ENCODE data around the gene CYP21A2. TPM values are rescaled to one million over a fixed set of nuclear protein-coding genes. Genes with fewer than 3 reads are reported as not detected.

CYP21A2 gene
- total and polyA plus RNA-seq, 9 donors: 0.04 to 1.9 (median 0.57) TPM

DNA sequence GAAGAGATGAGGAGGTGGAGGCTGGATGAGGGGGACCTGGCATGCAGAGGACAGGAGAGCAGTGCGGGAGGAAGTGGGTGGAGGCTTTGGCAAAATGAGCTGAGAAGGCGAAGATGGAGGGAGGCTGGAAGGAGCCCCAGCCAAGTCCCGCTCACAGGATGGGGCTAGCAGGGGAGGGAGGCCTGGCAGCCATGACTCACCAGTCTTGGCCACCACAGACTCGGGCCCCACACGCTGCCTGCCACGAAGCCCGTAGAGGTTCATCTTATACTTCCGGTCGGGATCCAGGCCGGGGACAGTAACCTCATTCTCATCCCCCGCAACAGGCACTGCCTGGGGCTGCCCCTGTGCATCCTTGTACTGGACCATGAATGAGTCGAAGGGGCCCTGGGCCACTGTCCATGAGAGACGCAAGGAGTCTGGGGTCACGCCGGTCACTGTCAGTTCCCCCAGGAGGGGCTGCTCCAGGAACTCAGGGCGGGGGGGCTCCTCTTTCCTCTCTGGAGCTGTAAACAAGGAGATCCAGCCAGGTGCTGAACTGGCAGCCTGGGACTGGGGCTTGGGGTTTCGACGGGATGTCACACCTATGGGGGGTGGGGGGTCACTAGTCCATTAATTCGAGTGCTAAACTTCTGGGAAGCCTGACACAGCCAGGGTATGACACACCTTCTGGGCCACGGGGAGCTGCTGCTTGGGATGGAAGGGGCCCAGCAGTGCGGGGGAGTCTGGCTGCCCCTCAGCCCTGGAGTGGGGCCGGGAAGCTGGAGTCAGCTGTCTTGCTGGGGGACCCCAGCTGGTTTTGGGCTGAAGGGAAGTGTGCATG lies 43.2 kb downstream of the CYP21A2 start:
- H3K27me3 ChIP-seq (ENCODE audit: control insufficient read depth, insufficient read depth, low read length): peaks cover under 1% of the 10 kb centered on the region
- H3K4me3 ChIP-seq (ENCODE audit: low read length): no peak overlapping the region
- DNase-seq: peak; percentile 90
- H3K9me3 ChIP-seq (replicated peaks; ENCODE audit: control insufficient read depth, low read depth, low read length): no peaks in the 10 kb centered on the region
- H3K36me3 ChIP-seq (ENCODE audit: control insufficient read depth, insufficient read depth, low read length): peaks cover 66% of the 10 kb centered on the region
- WGBS (ENCODE audit: insufficient coverage): 34% methylated on average over 20 of the region's 22 CpGs
- H3K4me1 ChIP-seq (ENCODE audit: control insufficient read depth, insufficient read depth, low read length): peaks cover 43% of the 10 kb centered on the region
- H3K27ac ChIP-seq (ENCODE audit: low read length): peak overlapping the region; percentile 87

DNA sequence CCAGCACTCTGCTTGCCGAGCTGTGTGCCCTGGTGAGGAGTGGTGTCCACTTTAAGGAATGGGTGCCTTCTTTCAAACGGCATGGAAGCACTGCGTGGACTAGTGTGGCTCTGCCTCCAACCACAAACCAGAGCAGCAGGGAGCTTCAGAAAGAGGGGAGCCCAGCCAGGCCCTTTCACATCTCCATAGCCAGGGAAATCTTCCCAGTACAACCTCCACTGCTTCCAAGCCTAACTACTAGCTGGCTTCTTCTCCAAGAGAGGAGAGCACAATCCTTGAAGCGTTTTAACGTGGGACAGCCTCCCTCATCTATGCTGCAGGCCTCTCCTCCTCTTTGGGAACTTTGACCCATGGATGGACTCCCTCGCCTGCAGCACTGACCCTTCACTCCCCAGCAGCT lies 44.3 kb downstream of the CYP21A2 start:
- peak; percentile 90 for DNase-seq
- Histone ChIP-seq H3K4me3 (ENCODE audit: low read length) (no peak overlapping the region), H3K36me3 (ENCODE audit: control insufficient read depth, insufficient read depth, low read length) (peaks cover 69% of the 10 kb centered on the region), H3K27ac (ENCODE audit: low read length) (peak overlapping the region; percentile 87), H3K9me3 (replicated peaks; ENCODE audit: control insufficient read depth, low read depth, low read length) (no peaks in the 10 kb centered on the region), H3K4me1 (ENCODE audit: control insufficient read depth, insufficient read depth, low read length) (peaks cover 37% of the 10 kb centered on the region), H3K27me3 (ENCODE audit: control insufficient read depth, insufficient read depth, low read length) (peaks cover 9% of the 10 kb centered on the region)
- WGBS (ENCODE audit: insufficient coverage): 21% methylated on average over 5 of the region's 6 CpGs

GRCh38 chr6:32082935-32083334 lies 44.7 kb downstream of the CYP21A2 start:
- Histone ChIP-seq H3K9me3 (replicated peaks; ENCODE audit: control insufficient read depth, low read depth, low read length) (no peaks in the 10 kb centered on the region), H3K4me3 (ENCODE audit: low read length) (no peak overlapping the region), H3K27me3 (ENCODE audit: control insufficient read depth, insufficient read depth, low read length) (peaks cover 9% of the 10 kb centered on the region), H3K27ac (ENCODE audit: low read length) (peak overlapping the region; percentile 87), H3K36me3 (ENCODE audit: control insufficient read depth, insufficient read depth, low read length) (peaks cover 69% of the 10 kb centered on the region), H3K4me1 (ENCODE audit: control insufficient read depth, insufficient read depth, low read length) (peaks cover 40% of the 10 kb centered on the region)
- 50% methylated on average over 6 of the region's 9 CpGs for WGBS (ENCODE audit: insufficient coverage)
- peak; percentile 66 for DNase-seq

DNA sequence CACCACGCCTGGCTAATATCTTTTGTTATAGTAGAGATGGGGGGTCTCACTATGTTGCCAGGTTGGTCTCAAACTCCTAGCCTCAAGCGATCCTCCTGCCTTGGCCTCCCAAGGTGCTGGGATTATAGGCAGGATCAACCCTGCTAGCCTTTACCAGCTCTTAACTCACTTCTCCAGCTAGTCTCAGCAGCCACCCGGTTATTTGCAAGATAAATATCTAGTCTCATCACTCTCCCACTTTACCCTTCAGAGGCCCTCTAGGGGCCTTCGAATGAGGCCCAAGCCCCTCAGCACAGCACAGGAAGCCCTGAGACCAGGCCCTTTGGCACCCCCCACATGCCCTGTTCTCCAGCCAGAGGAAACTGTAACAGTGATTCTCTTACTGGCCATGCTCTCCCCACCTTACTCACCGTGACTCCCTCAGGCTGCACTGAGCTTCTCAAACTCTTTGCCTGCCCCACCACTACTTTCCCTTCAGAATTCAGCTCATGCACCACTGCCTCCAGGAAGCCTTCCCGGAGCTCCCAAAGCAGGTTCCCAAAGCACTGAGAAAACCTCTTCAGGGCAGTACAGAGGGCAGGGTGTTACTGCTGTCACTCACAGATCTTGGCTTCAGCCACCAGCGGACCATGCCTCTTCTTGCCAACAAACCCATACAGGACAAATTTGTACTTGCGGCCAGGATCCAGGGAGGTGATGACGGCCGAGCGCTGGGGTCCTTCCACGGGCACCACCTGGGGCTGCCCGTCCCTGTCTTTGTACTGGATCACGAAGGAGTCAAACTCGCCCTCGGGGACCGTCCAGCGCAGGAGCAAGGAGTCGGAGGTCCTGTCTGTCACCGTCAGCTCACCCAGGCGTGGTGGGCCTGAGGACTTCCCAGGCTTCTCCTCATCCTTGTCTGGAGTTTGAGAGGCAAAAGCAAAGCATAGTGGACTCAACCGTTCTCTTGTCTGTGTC lies 45.9 kb downstream of the CYP21A2 start:
- peaks cover 9% of the 10 kb centered on the region for H3K27me3 ChIP-seq (ENCODE audit: control insufficient read depth, insufficient read depth, low read length)
- no peak overlapping the region for H3K4me3 ChIP-seq (ENCODE audit: low read length)
- 89% methylated on average over 21 of the region's 22 CpGs for whole genome bisulfite sequencing (ENCODE audit: insufficient coverage)
- peaks cover 44% of the 10 kb centered on the region for H3K4me1 ChIP-seq (ENCODE audit: control insufficient read depth, insufficient read depth, low read length)
- no peaks in the 10 kb centered on the region for H3K9me3 ChIP-seq (replicated peaks; ENCODE audit: control insufficient read depth, low read depth, low read length)
- H3K36me3 ChIP-seq (ENCODE audit: control insufficient read depth, insufficient read depth, low read length): peaks cover 67% of the 10 kb centered on the region
- peak overlapping the region; percentile 20 for H3K27ac ChIP-seq (ENCODE audit: low read length)
- DNase-seq: no peak

DNA sequence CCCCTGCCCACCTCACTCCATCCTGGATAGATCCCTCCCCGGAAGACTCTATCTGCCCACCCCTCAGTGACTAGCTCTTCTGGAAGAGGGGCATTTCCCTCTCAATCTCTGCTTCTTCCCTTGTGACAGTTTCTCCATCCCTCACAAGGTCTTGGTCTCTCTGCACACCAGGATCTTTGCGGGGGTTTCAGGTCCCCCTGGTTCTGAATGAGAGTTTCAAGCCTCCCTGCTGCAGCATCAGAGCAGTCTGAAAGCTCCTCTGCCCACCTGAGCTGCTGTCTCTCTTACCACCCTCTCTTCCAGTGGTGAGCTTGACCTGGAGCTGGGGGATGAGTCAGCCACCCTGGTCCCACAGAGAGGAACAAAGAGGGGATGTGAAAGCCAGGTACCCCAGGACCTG lies 46.6 kb downstream of the CYP21A2 start:
- Histone ChIP-seq H3K27ac (ENCODE audit: low read length) (peak overlapping the region; percentile 20), H3K36me3 (ENCODE audit: control insufficient read depth, insufficient read depth, low read length) (peaks cover 63% of the 10 kb centered on the region), H3K4me1 (ENCODE audit: control insufficient read depth, insufficient read depth, low read length) (peaks cover 44% of the 10 kb centered on the region), H3K9me3 (replicated peaks; ENCODE audit: control insufficient read depth, low read depth, low read length) (no peaks in the 10 kb centered on the region), H3K27me3 (ENCODE audit: control insufficient read depth, insufficient read depth, low read length) (peaks cover 9% of the 10 kb centered on the region), H3K4me3 (ENCODE audit: low read length) (no peak overlapping the region)
- 93% methylated on average over 2 of the region's 2 CpGs for WGBS (ENCODE audit: insufficient coverage)
- DNase-seq: no peak

DNA sequence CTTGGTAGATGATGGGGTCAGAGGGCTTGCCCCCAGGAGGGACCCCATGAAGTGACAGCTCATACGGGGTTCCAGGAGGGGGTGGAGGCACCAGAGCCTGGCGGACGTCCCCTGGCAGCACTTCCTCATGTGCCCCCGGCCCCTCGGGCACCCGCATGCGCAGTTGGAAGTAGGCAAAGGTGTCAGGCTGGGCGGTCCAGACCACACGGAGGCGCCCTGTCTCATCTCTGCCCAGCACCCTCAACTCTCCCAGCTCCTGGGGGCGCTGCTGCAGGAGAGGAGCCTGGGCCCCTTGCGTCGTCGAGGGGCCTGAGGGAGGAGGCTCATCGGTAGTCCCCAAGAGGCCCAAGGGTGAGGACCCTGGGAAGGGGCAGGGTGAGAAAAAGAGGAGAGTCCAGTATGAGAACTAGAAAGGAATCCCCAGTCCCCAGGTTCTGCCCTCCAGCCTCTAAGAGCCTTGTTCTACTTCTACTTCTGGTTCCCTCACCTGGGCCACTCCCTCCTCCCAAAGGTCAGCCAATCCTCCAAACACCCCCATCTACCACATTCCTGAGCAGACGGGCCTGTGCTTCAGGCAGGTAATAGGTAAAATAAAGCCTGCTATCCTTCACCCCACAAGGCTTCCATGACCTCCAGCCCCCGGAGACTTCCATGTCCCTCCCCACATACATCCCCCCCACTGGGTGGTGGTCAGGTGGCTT lies 47.7 kb downstream of the CYP21A2 start:
- WGBS (ENCODE audit: insufficient coverage): 83% methylated on average over 14 of the region's 17 CpGs
- Histone ChIP-seq H3K36me3 (ENCODE audit: control insufficient read depth, insufficient read depth, low read length) (peaks cover 62% of the 10 kb centered on the region), H3K4me3 (ENCODE audit: low read length) (no peak overlapping the region), H3K9me3 (replicated peaks; ENCODE audit: control insufficient read depth, low read depth, low read length) (no peaks in the 10 kb centered on the region), H3K27me3 (ENCODE audit: control insufficient read depth, insufficient read depth, low read length) (peaks cover 9% of the 10 kb centered on the region), H3K27ac (ENCODE audit: low read length) (no peak overlapping the region), H3K4me1 (ENCODE audit: control insufficient read depth, insufficient read depth, low read length) (peaks cover 38% of the 10 kb centered on the region)
- no peak for DNase-seq

DNA sequence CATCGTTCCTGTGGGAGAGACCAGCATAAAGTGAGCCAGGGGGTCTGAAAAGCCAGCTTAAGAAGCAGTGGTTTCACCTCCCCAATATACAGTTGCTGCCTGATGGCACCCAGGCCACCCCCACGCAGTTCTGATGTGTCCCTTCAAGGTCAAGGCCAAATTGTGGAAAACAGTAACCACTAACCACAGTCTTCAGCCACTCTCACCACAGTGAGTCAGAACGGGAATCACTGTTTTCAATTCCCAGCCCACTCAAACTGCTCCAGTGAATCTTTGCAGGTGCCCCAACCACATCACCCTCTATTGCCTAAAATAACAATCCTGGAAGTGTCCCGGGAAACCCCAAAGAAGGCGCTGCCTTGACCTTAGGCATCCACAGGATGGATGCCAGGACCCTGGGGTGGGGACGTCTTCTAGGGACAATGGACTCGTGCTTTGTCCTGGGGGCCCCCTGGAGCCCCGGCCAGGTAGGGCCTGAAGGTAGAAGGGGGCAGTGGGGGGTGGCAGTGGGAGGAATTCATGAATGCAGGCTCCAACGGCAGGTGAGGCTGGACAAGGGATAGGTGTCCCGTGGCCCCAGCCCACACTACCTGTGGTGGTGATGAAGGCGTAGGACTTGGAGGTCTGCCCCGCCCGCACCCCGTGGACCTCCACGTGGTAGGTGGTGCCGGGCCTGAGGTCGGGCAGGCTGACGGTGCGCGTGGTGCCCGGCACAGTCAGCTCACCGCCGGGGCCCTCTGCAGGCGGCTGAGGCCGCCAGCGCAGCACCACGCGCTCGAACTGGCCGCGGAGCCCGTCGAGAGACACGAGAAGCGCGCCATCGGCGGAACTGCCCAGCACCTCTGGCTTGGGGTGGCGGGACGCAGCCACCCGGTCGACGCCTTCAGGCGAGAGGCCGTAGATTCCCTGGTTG lies 48.7 kb downstream of the CYP21A2 start:
- no peaks in the 10 kb centered on the region for H3K9me3 ChIP-seq (replicated peaks; ENCODE audit: control insufficient read depth, low read depth, low read length)
- peaks cover 53% of the 10 kb centered on the region for H3K36me3 ChIP-seq (ENCODE audit: control insufficient read depth, insufficient read depth, low read length)
- peak overlapping the region; percentile 3 for H3K27ac ChIP-seq (ENCODE audit: low read length)
- peaks cover 28% of the 10 kb centered on the region for H3K4me1 ChIP-seq (ENCODE audit: control insufficient read depth, insufficient read depth, low read length)
- no peak overlapping the region for H3K4me3 ChIP-seq (ENCODE audit: low read length)
- H3K27me3 ChIP-seq (ENCODE audit: control insufficient read depth, insufficient read depth, low read length): peaks cover 9% of the 10 kb centered on the region
- no peak for DNase-seq
- 25% methylated on average over 36 of the region's 45 CpGs for WGBS (ENCODE audit: insufficient coverage)

DNA sequence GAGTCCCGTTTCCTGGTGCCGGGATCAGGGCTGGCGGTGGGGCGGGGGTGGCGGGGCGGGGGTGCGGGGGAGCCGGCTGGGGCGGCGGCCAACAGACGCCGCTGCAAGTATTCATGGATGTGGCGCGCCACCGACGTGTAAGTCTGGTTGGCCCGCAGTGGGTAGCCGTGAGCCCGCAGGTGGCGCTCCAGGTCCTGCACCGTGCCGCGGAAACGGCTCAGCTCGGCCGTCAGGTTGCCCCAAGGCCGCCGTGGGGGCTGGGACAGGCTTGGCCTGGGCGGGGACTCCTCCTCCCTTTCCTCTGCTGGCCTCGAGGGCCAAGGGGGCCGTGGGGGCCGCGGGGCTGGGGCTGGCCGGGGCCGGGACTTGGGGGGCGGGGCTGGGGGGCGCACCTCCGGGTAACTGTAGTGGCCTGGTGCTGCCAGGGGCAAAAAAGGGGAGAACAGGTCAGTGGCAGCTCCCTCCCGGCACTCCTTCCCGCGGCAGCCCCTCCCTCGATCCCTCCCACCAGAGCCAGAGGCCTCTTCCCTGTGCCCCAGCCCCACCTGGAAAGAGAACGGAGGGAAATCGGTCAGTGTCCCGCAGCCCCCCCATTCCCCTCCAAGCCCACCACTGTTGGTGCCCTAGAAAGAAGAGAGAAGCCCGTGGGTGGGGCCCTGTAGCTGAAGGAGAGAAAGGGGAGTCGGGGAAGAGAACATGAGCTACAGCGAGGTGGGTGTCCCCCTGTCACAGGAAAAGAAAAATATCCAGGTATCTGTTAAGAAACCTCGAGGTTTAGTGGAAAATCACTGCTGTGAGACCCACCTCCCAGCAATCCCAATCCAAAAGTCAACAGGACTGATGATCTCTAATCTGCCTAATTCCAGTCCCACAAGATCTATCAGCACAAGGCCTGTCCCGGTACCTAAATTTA lies 49.6 kb downstream of the CYP21A2 start:
- Histone ChIP-seq H3K27me3 (ENCODE audit: control insufficient read depth, insufficient read depth, low read length) (peaks cover 9% of the 10 kb centered on the region), H3K36me3 (ENCODE audit: control insufficient read depth, insufficient read depth, low read length) (peaks cover 48% of the 10 kb centered on the region), H3K27ac (ENCODE audit: low read length) (peak overlapping the region; percentile 25), H3K9me3 (replicated peaks; ENCODE audit: control insufficient read depth, low read depth, low read length) (no peaks in the 10 kb centered on the region), H3K4me1 (ENCODE audit: control insufficient read depth, insufficient read depth, low read length) (peaks cover 21% of the 10 kb centered on the region), H3K4me3 (ENCODE audit: low read length) (no peak overlapping the region)
- peak; percentile 84 for DNase-seq
- WGBS (ENCODE audit: insufficient coverage): 6% methylated on average over 22 of the region's 50 CpGs
